Keratinocyte (primary cell): ENCODE measurements around the gene ARHGEF35. TPM values are rescaled to one million over a fixed set of nuclear protein-coding genes. Genes with fewer than 3 reads are reported as not detected.

Experiments
- DNase-seq: peaks from one replicate; pipeline ENCODE4 v3.0.0-alpha.2; 2011; ENCODE audit warnings: low read depth, missing footprints, low spot score
- FAIRE-seq: peaks from 2 replicates; lab custom pipeline; 2011; peaks lifted over from hg19 to GRCh38; lab: Jason Lieb, UNC
- H2AFZ ChIP-seq: 2 replicates; pipeline ENCODE4 v1.6.0; 2012; ENCODE audit warnings: low read length, control low read depth, inconsistent platforms; ENCODE audit not compliant: control insufficient read depth
- H3K27ac ChIP-seq: 2 replicates; pipeline ENCODE4 v1.5.1; 2011; ENCODE audit warnings: low read length; ENCODE audit not compliant: control insufficient read depth, insufficient read depth
- H3K27me3 ChIP-seq: 3 replicates; pipeline ENCODE4 v1.6.0; 2011; ENCODE audit warnings: low read length; ENCODE audit not compliant: control insufficient read depth, insufficient read depth; ENCODE audit errors: extremely low read depth
- H3K36me3 ChIP-seq, 2 experiments: 2 replicates in 1 of 2; 3 replicates in 1 of 2; pipeline ENCODE4 v1.5.1; 2011; ENCODE audit warnings: low read length in 2 of 2, mild to moderate bottlenecking in 1 of 2; ENCODE audit not compliant: control insufficient read depth in 2 of 2, insufficient read depth in 2 of 2; ENCODE audit errors: extremely low read depth in 1 of 2
- H3K4me1 ChIP-seq: 3 replicates; pipeline ENCODE4 v1.5.1; 2011; ENCODE audit warnings: low read length; ENCODE audit not compliant: control insufficient read depth, insufficient read depth; ENCODE audit errors: extremely low read depth
- H3K4me2 ChIP-seq: 3 replicates; pipeline ENCODE4 v1.6.0; 2011; ENCODE audit warnings: low read depth, low read length; ENCODE audit not compliant: control insufficient read depth, insufficient read depth; ENCODE audit errors: extremely low read depth
- H3K4me3 ChIP-seq, 3 experiments: fragments of 200-600 bp in 1 of 3; sonication (generic) in 1 of 3; 2 replicates in 2 of 3; 3 replicates in 1 of 3; pipeline ENCODE4 v1.5.1; 2011 to 2016; ENCODE audit warnings: low read length in 3 of 3, mild to moderate bottlenecking in 3 of 3, control low read depth in 2 of 3, inconsistent platforms in 1 of 3, low read depth in 1 of 3, mixed read lengths in 1 of 3, mixed run types in 1 of 3, moderate library complexity in 1 of 3; ENCODE audit not compliant: control insufficient read depth in 2 of 3, insufficient read depth in 2 of 3; ENCODE audit errors: extremely low read depth in 1 of 3
- H3K79me2 ChIP-seq: 2 replicates; pipeline ENCODE4 v1.6.0; 2012; ENCODE audit warnings: low read length; ENCODE audit not compliant: control insufficient read depth, insufficient read depth
- H3K9ac ChIP-seq: 3 replicates; pipeline ENCODE4 v1.6.0; 2011; ENCODE audit warnings: low read length; ENCODE audit not compliant: control insufficient read depth, insufficient read depth; ENCODE audit errors: extremely low read depth
- H3K9me1 ChIP-seq: 3 replicates; pipeline ENCODE4 v1.6.0; 2011; ENCODE audit warnings: low read length; ENCODE audit not compliant: control insufficient read depth, insufficient read depth; ENCODE audit errors: extremely low read depth
- H3K9me3 ChIP-seq: 2 replicates; pipeline ENCODE4 v1.5.1; 2012; ENCODE audit warnings: low read depth, low read length; ENCODE audit not compliant: control insufficient read depth
- H4K20me1 ChIP-seq: 3 replicates; pipeline ENCODE4 v1.6.0; 2011; ENCODE audit warnings: low read length; ENCODE audit not compliant: control insufficient read depth, insufficient read depth; ENCODE audit errors: extremely low read depth
- EZH2 ChIP-seq: IDR thresholded peaks from one replicate; pipeline ENCODE4 v1.6.1; 2012; ENCODE audit warnings: inconsistent platforms, mild to moderate bottlenecking, low read length, moderate library complexity
- dilution Hi-C: fragments of 300-500 bp; cut with MboI; formaldehyde crosslinking; loops from one replicate; pipeline ENCODE4 v1.7.0; 2020; ENCODE audit warnings: low sequenced_read_pairs; ENCODE audit not compliant: extremely low pct_ligation_motif_present
- polyA plus RNA-seq, 5 experiments: library from polyadenylated mRNA; depleted of rRNA in 3 of 5; stranded (reverse) in 3 of 5; stranded (forward) in 1 of 5; unstranded in 1 of 5; fragments of >200 nt; gene quantifications; 1 replicate in 1 of 5; 2 replicates in 3 of 5; 3 replicates in 1 of 5; pipeline versions ENCODE4 v1.2.1 to v1.2.3, GENCODE V29; 2011 to 2012; ENCODE audit warnings: missing spikeins in 2 of 5, low read depth in 1 of 5, low replicate concordance in 1 of 5
- TF ChIP-seq, protein P1 (sequence below), 3 experiments: IDR thresholded peaks in 1 of 3; conservative IDR thresholded peaks in 1 of 3; optimal IDR thresholded peaks in 1 of 3; 2 replicates in 2 of 3; 3 replicates in 1 of 3; pipeline versions ENCODE3 to v1.5.1; 2011; ENCODE audit warnings: low read length in 3 of 3, mild to moderate bottlenecking in 3 of 3, moderate library complexity in 2 of 3, control low read depth in 1 of 3, inconsistent platforms in 1 of 3; ENCODE audit not compliant: insufficient read depth in 2 of 3; ENCODE audit errors: extremely low read depth in 1 of 3

ARHGEF35 gene
- polyA plus RNA-seq, 1 donor (not counting 4 experiments of a cell fraction or from before 2014, with no cell fraction given), result 12.2 TPM

DNA sequence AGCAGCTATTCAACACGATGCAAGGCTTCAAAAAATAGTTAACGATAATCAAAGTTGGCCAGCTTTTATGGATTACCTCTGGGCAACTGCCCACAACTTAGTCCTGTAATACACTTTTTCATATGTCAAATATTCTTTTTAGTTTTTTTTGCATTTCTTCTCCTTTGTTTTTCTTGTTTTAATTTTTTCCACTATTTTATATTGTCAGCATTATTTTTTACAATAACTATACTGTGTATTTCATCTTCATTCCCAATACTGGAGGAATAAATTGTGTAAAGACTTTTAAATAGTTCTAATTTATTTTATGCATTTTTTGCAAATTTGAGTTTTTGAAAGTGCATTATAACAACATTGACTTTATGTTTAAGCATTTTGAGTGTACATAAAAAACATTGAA is 30.8 kb downstream of the ARHGEF35 start:
- H3K27me3 ChIP-seq, result no peaks in the 10 kb centered on the region
- dilution Hi-C loops, result no loop called here
- H3K4me3 ChIP-seq, result no peak overlapping the region
- TF ChIP-seq, protein P1, sequence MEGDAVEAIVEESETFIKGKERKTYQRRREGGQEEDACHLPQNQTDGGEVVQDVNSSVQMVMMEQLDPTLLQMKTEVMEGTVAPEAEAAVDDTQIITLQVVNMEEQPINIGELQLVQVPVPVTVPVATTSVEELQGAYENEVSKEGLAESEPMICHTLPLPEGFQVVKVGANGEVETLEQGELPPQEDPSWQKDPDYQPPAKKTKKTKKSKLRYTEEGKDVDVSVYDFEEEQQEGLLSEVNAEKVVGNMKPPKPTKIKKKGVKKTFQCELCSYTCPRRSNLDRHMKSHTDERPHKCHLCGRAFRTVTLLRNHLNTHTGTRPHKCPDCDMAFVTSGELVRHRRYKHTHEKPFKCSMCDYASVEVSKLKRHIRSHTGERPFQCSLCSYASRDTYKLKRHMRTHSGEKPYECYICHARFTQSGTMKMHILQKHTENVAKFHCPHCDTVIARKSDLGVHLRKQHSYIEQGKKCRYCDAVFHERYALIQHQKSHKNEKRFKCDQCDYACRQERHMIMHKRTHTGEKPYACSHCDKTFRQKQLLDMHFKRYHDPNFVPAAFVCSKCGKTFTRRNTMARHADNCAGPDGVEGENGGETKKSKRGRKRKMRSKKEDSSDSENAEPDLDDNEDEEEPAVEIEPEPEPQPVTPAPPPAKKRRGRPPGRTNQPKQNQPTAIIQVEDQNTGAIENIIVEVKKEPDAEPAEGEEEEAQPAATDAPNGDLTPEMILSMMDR (optimal IDR thresholded peaks at IDR 0.05 in 1 of 3, IDR thresholded peaks at IDR 0.05 in 1 of 3, conservative IDR thresholded peaks at IDR 0.05 in 1 of 3; ENCODE audit: extremely low read depth in 1 of 3, insufficient read depth in 2 of 3, low read length in 3 of 3), result no peak
- TF ChIP-seq EZH2, result no peak
- H3K36me3 ChIP-seq, result no peaks in the 10 kb centered on the region
- no peak overlapping the region for H3K4me2 ChIP-seq
- H3K9ac ChIP-seq, result no peak overlapping the region
- H3K79me2 ChIP-seq, result no peaks in the 10 kb centered on the region
- no peaks in the 10 kb centered on the region for H3K4me1 ChIP-seq
- H3K9me1 ChIP-seq, result no peaks in the 10 kb centered on the region
- no peaks in the 10 kb centered on the region for H4K20me1 ChIP-seq
- no peaks in the 10 kb centered on the region for H3K9me3 ChIP-seq
- H2AFZ ChIP-seq, result no peak overlapping the region
- no peak for FAIRE-seq
- DNase-seq, result no peak
- H3K27ac ChIP-seq, result no peak overlapping the region

DNA sequence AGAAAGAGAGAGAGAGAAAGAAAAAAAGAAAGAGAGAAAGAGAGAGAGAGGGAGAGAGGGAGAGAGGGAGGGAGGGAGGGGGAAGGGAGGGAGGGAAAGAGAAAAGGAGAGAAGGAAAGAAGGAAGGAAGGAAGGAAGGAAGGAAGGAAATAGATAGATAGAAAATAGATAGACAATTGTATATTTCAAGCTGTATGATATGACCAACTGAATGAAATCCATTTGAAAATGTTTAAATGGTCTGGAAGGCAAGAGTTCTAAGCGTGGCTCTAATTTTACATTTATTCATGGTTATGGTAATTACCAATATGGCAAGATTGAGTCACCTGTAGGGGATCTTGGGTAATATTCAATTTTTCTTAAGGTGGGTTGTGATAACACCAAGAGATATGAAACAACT is 36.8 kb downstream of the ARHGEF35 start:
- TF ChIP-seq, protein P1 (optimal IDR thresholded peaks at IDR 0.05 in 1 of 3, IDR thresholded peaks at IDR 0.05 in 1 of 3, conservative IDR thresholded peaks at IDR 0.05 in 1 of 3; ENCODE audit: extremely low read depth in 1 of 3, insufficient read depth in 2 of 3, low read length in 3 of 3), result no peak
- no peak for TF ChIP-seq EZH2
- no peaks in the 10 kb centered on the region for H3K36me3 ChIP-seq
- FAIRE-seq, result no peak
- DNase-seq, result no peak
- H3K9ac ChIP-seq, result no peak overlapping the region
- dilution Hi-C loops, result no loop called here
- no peaks in the 10 kb centered on the region for H3K79me2 ChIP-seq
- no peaks in the 10 kb centered on the region for H3K4me1 ChIP-seq
- H3K9me1 ChIP-seq, result no peaks in the 10 kb centered on the region
- no peaks in the 10 kb centered on the region for H4K20me1 ChIP-seq
- no peak overlapping the region for H3K4me3 ChIP-seq
- no peaks in the 10 kb centered on the region for H3K9me3 ChIP-seq
- H3K27ac ChIP-seq, result no peak overlapping the region
- H3K27me3 ChIP-seq, result no peaks in the 10 kb centered on the region
- no peak overlapping the region for H3K4me2 ChIP-seq
- no peak overlapping the region for H2AFZ ChIP-seq
